NCI-H128 (cell line): ENCODE results near the gene CD79A.

Experiments
- DNase-seq: peaks from one replicate; lab custom pipeline; 2025; ENCODE audit not compliant: unreplicated experiment; lab: John Stamatoyannopoulos, UW

Gene CD79A

GRCh38 chr19:41876847-41877832 is at the start of gene CD79A:
TSS of gene CD79A (plus strand) at chr19:41877279. CDS start at chr19:41877305, 26 bp downstream.
- DNase-seq, result no peak

- DNase-seq, result no peak
Observed at GRCh38 chr19:41837981-41838708, 38.9 kb upstream of the CD79A start.

GRCh38 chr19:41839211-41839610 is 37.9 kb upstream of the CD79A start:
- no peak for DNase-seq

- DNase-seq, result no peak
Observed at GRCh38 chr19:41843371-41843770, 33.7 kb upstream of the CD79A start.

GRCh38 chr19:41844601-41845000 is 32.5 kb upstream of the CD79A start, which contains the start of gene LYPD4:
TSS of gene LYPD4 (minus strand) at chr19:41844683. CDS start at chr19:41839285, 5,398 bp downstream.
- DNase-seq, result no peak

- no peak for DNase-seq
Observed at GRCh38 chr19:41845001-41845050, 32.3 kb upstream of the CD79A start, which contains the start of gene DMRTC2. TSS of gene DMRTC2 (plus strand) at chr19:41845042. CDS start at chr19:41847429, 2,387 bp downstream.

GRCh38 chr19:41845051-41845590 is 32.0 kb upstream of the CD79A start:
- DNase-seq, result no peak

- no peak for DNase-seq
Observed at GRCh38 chr19:41847351-41848105, 29.6 kb upstream of the CD79A start.

- no peak for DNase-seq
Observed at GRCh38 chr19:41848666-41849065, 28.4 kb upstream of the CD79A start.

- no peak for DNase-seq
Observed at GRCh38 chr19:41849067-41849466, 28.0 kb upstream of the CD79A start.

- no peak for DNase-seq
Observed at GRCh38 chr19:41850381-41850780, 26.7 kb upstream of the CD79A start.

GRCh38 chr19:41851456-41851855 is 25.6 kb upstream of the CD79A start:
- DNase-seq, result no peak

GRCh38 chr19:41853344-41853743 is 23.7 kb upstream of the CD79A start:
- DNase-seq, result no peak

GRCh38 chr19:41853768-41854167 is 23.3 kb upstream of the CD79A start:
- DNase-seq, result no peak

GRCh38 chr19:41859213-41859617 is 17.9 kb upstream of the CD79A start:
- no peak for DNase-seq

- DNase-seq, result peak; percentile 98
Observed at GRCh38 chr19:41859618-41860418, 17.3 kb upstream of the CD79A start, which contains the start of gene RPS19. TSS of gene RPS19 (plus strand) at chr19:41860255. CDS start at chr19:41860775, 520 bp downstream.

- no peak for DNase-seq
Observed at GRCh38 chr19:41860419-41861115, 16.5 kb upstream of the CD79A start.

- no peak for DNase-seq
Observed at GRCh38 chr19:41861116-41861768, 15.8 kb upstream of the CD79A start.

GRCh38 chr19:41861846-41862245 is 15.2 kb upstream of the CD79A start:
- DNase-seq, result no peak
